Measurements from ENCODE around the gene STAT5B. TPM values are rescaled to one million over a fixed set of nuclear protein-coding genes. Genes with fewer than 3 reads are reported as not detected.
A peak's percentile ranks its signal among the peaks of the same experiment; 100 is the strongest.

Gene STAT5B
- polyA plus RNA-seq, 12 donors = 31.5 to 53.1 (median 40.9) TPM; not detected in 1

DNA sequence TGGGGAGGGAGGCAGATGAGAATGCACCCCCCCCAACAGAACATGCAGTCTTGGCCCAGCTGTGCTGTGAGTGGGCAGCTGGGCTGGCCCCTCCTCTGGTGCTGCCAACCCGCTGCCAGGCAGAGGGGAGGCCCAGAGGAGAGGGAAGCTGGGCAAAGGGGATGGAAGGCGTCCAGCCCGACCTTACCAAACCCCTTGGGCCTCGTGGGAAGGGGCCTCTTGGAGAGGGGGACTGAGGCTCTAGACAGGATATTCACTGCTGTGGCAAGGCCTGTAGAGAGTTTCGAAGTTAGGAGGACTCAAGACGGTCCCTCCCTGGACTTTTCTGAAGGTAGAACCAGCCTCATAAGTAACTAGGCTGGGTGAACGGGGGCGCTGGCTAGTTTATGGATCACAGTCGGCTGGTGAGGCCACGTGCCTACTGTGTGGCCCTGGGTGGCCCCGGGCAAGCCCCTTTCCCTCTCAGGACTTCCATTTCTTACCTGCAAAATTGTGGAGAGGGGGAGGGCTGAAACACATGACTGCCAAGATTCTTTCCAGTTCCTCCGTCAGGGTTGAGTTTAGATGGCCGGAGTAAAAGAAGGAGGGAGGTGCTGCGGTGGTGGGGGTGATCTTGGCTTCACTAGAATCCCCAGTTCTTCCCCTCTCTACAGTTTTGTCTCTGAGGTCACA, 11.2 kb upstream of the STAT5B start:
- peak; percentile 41 for DNase-seq

GRCh38 chr17:42286411-42287221, 10.4 kb upstream of the STAT5B start:
- DNase-seq = peak; percentile 40

DNA sequence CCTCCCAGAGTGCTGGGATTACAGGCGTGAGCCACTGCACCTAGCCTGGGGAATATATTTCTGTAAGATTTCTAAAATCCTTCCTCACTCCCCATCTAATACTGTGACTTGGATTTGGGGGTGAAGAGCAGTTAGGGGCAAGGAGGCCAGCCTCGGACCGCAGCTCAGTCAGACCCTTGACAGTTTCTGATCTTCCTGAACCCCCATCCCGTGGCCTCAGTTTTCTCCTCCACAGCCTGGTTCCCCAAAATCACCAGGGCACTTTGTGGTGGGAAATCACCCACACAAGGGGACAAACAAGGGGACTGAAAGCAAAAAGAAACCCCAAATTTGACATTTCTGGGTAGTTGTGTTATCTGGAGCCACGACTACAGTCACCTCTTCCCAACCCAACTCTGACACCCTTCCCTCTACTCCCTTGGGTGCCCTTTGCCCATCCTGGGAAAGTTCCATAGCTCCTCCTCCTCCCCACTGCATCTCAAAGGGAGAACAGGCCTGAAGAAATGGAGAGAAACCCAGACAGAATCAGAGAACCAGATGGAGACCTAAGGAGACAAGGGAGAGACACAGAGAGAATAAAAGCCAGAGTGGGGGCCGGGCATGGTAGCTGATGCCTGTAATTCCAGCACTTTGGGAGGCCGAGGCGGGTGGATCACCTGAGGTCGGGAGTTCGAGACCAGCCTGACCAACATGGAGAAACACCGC, 9.3 kb upstream of the STAT5B start:
- DNase-seq = no peak

DNA sequence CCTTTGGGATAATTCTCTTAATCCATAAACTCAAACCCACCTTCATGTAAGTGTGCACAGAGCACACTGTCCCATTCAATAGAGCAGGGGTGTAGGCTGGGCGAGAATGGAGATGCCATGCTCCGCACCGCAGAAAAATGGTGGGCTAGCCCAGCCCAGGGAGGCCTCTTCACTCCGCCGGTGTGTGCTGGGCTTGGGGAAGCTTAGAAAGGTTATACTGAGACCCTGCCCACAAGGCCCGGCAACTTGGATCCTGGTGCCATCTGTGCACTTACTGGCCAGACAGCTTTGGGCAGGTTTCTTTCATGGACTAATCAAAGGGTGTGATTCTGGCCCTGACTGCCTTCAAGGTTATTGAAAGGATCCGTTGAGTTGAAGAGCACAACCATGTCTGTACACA, 8.4 kb upstream of the STAT5B start:
- DNase-seq = no peak

GRCh38 chr17:42284024-42284369, 7.8 kb upstream of the STAT5B start:
- DNase-seq = no peak

GRCh38 chr17:42283241-42284023, 7.2 kb upstream of the STAT5B start:
- DNase-seq = no peak

GRCh38 chr17:42282478-42283080, 6.4 kb upstream of the STAT5B start:
- DNase-seq = no peak

- no peak for DNase-seq
Observed at GRCh38 chr17:42281571-42282096, 5.4 kb upstream of the STAT5B start.

DNA sequence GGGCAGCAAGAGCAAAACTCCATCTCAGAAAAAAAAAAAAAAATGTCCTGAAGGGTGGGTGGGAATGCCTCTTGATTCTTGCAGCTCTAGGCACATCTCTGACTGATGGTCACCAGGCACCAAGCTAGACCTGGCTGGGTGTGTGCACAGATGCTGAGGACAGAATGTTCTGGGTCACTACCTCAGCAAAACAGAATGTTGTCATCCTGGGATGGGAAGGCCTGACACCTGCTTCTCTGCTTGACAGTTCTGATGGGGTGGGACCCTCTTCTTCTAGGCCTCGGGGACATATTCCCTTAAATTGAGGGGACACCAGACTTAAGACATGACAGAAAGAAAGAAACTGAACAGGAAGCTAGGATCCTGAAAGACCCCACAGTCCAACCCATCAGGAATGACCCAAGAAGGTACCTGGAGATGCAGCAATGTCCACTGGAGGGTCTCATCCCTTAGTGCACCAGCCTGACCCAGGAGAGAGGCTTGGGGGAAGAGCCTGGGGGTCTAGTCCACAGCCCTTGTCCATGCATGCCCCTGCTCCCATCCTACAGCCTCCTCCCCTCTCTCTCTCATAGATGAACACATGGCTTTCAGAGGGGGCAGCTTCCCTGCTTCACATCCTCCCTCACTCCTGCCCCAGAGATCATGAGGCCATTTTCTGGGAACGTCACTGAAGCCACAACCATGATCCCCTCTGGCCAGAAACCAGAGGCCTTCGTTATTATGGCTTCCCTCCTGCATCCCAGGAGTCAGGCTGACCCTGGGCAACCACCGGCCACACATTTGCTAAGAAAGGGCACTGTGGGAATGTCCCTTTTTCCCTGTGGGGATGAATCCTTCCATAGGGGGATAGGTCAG, 3.8 kb upstream of the STAT5B start:
- DNase-seq = no peak

GRCh38 chr17:42277342-42277712, 1.1 kb upstream of the STAT5B start:
- DNase-seq = no peak

DNA sequence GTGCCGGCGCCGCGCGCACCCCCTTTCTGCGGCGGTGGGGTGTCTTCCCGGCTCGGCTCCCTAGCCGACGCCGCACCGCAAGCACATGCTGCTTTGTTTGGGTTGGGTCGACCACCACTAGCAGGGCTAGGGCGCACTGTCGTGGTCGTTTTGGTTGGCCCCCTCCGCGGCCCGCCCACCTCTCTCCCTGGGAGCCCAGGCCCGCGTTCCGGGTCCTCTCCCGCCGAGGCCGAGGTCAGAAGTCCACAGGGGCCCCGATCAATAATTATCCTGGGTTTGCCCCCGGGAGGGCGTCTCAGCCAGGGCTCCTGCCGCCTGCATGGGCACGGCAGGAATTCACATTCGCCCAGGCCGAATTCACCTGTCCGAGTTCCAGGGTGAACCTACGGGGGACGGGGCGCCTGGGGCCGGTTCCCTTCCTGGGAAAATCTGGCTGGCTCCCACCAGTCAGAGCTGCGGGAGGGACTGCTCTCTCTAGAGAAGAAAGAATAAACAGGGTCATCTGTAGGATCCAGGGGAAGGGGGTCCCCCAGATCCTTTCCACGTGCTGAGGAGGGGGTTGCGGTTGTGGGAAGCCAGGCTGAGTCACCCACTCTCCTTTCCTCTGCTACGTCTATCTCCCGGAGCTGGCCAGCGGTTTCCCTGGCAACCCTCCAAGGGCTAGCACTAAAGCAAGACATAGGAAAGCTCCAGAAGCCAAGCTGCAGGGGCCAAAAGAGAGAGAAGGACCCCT, 584 bp upstream of the STAT5B start:
- DNase-seq = peak; percentile 64

DNA sequence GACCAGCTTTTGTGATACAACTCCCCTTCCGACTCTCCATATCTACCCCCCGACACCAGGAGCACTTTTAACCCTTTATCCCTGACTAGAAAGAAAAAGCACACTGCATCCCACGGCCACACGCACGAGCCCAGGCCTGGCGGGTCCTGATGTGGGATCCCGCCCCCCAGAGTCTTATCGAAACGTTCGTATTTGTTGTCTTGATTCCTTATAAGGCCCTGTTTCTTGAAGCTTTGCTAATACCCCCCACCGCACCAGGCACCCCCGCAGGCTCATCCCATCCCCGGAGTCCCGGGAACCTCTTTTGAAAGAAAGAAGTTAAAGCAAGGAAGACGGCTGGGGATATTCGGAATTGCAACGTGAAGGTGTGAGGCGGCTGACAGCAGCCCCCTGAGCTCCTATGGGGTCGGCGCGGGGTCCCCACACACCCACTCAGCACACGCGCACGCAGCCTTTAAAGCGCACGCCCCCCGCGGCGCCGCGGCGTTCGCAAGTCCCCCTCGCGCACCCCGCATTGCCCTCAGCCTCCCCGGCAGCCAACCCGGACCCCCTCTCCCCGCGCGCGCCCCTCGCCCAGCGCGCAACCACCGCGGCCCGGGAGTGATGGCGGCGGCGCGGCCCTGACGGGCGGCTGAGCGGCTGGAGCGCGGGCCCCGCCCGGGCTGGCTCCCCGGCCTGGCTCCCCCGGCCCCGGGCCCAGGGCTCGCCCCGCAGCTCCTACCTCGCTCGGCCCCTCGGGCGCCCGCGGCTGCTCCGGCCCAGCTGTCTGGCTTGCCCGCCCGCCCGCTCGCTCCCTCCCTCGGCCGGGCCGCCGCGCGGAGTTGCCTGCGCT, 448 bp downstream of the STAT5B start:
- DNase-seq = peak; percentile 42

DNA sequence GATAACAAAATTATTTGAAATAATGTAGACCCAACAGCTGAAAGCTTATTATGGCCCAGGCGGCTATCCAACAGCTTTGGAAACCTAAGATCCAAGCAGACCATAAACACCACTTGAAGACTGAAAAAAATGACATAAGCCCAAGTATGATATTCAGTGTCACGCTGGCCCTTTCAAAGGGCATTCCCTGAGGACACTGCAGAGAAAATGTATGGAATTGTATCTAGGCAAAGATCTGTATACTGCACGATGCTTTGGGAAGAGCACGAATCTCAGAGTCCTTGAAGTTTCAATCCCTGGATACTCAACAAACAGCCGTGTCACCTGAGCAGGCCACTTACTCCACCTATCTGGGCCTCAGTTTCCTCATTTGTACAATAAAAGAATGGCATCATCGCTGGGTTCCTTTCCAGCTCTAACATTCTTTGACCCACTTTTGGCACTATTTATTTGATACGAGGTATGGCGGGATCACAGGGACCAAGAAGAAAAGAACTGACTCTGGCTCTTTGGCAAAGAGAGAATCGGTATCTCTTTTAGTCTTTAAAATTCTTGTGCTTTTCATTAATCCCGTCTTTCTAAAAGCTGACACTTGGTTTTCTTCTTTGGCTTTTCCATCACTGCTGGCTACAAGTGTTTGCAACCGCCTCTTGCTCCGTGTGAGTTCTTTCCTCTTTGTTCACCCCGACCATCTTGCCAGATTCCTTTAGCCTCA, 1.2 kb downstream of the STAT5B start:
- DNase-seq = no peak

- DNase-seq = no peak
Observed at GRCh38 chr17:42274253-42274542, 2.0 kb downstream of the STAT5B start.

- no peak for DNase-seq
Observed at GRCh38 chr17:42273474-42274252, 2.5 kb downstream of the STAT5B start.

- no peak for DNase-seq
Observed at GRCh38 chr17:42272162-42272907, 3.9 kb downstream of the STAT5B start.

- DNase-seq = no peak
Observed at GRCh38 chr17:42271779-42272035, 4.5 kb downstream of the STAT5B start.

Data from muscle of arm (tissue), 12 donors.